ENCODE data around the gene NSMCE1.
A peak's percentile ranks its signal among the peaks of the same experiment; 100 is the strongest.
"Not testable (repeated sequence)": the region's sequence is repeated elsewhere in the genome, so short reads cannot be mapped to it uniquely, and the experiment has no call there.

Gene NSMCE1

DNA sequence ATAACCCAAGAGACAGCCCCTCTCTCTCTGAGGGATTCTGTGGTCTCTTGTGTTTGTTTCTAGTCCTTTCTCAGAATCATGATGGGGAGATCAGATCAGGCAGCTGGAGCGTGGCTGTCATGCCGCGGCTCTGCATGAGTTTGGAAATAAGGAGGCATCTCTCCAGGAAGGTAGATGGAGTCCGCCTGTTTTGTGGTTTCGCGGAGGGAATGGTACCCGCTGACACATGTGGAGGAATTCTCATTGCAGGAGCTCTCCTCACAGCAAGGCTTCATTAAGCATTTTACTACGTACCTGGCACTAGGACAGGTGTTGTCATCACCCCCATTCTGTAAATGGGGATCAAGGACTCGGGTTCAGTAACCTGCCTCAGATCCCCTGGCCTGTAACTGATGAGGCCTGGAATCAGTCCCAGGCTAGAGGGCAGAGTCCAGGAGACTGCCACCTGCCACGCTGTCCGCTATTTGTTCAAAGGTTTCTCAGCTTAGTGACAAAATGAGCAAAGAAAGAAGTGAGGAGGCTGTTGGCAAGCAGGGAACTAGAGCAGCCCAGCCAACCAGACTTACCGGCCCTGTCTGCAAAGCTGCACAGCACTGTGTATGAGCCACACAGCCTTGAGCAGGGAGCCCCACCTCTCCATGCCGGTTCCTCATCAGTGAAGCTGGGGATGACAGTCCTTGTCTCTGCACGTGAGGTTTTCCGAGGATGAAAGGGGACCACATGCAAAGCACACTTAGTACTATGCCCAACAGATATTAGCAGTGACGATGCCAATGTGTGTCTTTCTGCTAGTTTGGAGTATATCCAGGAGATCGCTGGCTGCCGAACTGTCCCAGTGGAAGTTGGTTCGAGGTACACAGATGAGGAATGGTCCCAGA lies 54.2 kb downstream of the NSMCE1 start:
- DNase-seq (ENCODE audit: low read depth) = no peak

DNA sequence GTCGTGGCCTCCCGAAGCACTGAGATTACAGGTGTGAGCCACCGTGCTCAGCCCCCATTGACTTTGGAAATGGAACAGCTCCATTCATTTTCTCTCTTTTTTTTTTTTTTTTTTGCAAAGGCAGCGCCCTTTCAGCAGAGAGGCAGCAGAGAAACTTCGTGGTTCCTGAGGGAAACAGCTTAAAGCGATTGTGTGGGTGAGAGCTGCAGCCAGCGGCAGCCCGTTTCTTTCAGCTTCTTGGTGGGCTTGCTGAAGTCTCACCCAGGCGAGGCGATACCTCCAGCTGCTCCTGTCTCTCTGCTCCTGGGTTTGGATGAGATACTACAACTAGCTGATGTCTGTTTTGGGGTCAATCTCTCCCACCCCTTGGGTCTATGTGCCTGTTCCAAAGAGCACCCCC lies 57.5 kb downstream of the NSMCE1 start:
- no peak for DNase-seq (ENCODE audit: low read depth)

DNA sequence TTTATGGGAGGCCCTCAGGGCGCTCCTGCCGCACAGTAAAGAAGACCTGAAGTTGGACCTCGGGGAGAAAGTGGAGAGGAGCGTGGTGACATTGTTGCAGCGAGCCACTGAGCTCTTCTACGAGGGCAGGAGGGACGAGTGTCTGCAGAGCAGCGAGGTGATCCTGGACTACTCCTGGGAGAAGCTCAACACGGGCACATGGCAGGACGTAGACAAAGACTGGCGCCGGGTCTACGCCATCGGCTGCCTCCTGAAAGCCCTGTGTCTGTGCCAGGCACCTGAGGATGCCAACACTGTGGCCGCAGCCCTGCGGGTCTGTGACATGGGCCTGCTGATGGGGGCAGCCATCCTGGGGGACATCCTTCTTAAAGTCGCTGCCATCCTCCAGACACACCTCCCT lies 58.4 kb downstream of the NSMCE1 start:
- DNase-seq (ENCODE audit: low read depth) = no peak

DNA sequence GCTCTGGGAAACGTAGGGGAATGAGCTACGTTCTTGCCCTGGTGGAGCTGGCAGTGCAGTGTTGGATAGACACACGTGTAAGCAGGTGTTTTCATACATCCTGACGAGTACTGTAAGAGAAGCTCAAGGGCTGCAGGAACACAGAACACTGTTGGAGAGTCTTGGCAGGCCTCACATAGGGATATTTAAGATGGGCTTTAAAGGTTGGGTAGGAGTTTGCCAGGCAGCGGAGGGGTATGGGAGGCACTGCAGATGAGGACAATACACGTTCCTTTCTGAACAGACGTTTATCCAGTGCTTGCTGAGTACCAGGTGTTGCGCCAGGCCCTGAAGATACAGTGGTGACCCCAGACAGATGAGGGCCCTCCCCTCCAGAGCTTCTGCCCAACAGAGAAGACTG lies 59.0 kb downstream of the NSMCE1 start:
- DNase-seq (ENCODE audit: low read depth) = no peak

DNA sequence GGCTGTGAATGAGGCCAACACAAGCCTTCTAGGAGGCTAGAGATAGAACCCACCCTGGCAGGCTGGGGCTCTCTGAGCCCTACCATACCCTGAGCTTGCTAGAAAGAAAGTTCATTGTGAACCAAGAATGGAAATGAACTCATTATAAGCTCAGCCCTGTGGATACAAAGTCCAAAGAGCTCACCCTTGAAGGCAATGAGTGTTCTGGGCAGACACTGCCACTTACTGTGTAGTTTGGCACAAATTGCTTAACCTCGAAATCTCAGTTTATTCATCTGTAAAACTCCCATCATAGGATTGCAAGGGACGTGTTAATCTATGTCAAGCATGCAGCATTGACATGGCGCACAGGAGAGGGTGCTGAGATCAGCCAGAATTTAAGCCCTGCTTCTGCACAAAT lies 59.8 kb downstream of the NSMCE1 start:
- DNase-seq (ENCODE audit: low read depth) = no peak

DNA sequence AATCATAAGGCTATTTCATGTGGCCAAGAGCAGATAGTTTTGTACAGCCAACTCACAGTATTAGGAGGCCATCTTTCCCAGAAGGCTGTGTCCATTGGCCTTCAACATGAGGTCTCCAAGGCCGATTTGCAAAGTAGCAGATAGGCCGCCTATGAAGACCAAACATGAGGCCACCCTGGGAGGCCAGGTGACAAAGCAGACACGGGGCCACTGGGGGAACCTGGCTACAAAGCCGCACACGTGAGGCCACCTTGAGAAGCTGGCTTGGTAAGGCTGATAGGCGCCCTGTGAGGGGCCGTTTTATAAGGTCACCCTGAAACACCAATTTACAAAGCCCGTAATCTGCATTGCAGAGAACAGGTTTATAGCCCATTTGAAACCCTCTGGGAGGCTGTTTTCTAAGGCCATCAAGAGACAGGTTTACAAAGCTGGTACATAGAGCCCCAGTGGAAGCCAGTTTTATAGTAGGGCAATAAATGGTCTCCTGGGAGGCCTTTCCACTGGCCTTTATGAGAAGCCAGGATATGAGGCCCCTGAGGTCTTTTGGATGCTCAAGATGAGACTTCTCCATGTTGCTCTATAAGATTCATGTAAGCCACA lies 60.4 kb downstream of the NSMCE1 start:
- DNase-seq (ENCODE audit: low read depth) = no peak

DNA sequence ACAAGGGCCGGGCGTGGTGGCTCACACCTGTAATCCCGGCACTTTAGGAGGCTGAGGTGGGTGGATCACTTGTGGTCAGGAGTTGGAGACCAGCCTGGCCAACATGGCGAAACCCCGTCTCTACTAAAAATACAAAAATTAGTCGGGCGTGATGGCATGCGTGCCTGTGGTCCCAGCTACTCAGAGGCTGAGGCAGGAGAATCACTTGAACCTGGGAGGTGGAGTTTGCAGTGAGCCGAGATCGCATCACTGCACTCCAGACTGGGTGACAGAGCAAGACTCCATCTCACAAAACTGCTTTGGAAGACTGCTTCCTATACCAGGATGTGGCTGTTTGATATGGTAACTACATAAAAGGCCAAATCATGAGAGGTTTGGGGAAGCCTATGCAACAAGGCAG lies 61.5 kb downstream of the NSMCE1 start:
- not testable (repeated sequence) for DNase-seq (ENCODE audit: low read depth)

DNA sequence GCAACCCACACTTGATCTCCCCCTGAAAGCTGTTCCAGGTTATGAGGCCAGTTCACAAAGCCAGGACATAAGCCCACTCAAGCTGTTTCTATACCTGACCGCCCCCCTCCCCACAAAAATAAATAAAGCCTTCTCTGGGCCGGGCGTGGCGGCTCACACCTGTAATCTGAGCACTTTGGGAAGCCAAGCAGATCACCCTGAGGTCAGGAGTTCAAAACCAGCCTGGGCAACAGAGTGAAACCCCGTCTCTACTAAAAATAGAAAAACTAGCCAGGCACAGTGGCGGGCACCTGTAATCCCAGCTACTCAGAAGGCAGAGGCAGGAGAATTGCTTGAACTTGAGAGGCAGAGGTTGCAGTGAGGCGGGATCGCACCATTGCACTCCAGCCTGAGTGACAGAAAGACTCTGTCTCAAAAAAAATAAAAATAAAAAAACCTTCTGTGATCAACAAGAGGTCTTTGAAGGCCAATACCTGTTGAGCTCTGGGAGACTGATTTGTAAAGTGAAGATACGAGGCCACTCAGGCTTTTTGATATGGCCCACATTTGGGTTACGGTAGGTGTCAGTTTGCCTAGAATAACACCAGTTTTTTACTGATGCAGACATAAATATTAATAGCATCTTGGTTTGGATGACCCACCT lies 63.0 kb downstream of the NSMCE1 start:
- no peak for DNase-seq (ENCODE audit: low read depth)

DNA sequence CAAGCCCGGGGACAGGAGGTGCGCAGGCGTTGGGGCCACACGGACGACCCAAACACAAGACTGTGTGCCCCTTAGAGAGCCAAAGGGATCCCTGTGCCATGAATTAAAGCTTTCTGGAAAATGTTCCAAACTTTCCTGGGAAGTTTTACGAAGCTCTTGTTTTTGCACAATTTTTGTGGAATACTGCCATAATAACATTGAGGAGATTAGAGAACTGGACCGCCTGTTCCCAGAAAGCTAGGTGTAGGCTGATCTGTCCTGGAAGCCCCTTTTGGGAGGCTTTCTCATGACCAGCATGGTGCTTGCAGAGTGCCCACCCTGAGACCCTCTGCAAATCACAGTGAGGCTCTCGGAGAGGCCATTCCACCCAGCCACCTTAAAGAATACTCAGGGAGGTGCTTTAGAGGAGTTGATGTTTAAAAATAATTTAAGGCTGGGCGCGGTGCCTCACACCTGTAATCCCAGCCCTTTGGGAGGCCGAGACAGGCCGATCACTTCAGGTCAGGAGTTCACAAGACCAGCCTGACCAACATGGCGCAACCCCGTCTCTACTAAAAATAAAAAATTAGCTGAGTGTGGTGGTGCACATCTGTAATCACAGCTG lies 64.2 kb downstream of the NSMCE1 start:
- no peak for DNase-seq (ENCODE audit: low read depth)

DNA sequence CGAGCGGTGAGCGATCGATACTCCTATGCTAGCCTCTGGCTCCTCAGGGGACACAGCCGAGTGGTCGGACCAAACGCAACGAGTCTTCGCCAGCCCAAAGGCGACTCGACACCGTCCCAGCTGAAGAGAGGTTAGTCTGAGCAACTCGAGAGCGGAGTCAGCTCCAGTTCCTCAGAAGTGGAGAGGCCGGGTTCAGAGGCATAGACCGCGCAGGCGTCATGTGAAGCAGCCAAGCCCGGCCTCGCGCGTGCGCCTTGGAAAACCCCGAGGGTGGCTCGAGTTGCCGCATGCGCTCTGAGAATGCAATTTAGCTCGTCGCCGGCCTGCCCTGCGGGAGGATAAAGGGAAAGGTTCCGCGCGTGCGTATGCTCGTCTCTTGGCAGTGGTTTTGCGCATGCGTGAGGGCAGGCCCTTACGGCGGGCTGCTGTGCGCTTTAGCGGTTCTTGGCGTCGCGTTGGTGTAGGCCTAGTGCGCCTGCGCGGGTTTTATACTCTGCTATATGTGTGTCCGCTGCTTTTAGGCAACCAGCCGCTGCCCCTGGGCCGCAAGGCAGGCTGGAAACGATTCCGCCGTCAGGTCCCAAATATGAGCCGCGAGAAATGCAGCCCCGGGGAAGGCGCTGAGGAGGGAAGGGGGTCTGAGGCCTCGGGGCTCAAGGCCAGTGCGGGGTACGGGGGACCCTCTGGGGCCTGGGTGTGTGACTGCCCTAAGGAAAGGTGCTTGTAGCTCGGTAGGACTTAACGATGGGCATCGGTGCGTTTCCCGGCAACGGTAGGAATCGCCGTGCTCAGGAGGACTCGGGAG lies 64.9 kb downstream of the NSMCE1 start, which contains the start of gene KDM8:
Gene KDM8 (plus strand): TSS at position 20 of the 805 bp plus-strand sequence. CDS start 6,598 bp downstream, outside the sequence.
- DNase-seq (ENCODE audit: low read depth) = peak; percentile 95

DNA sequence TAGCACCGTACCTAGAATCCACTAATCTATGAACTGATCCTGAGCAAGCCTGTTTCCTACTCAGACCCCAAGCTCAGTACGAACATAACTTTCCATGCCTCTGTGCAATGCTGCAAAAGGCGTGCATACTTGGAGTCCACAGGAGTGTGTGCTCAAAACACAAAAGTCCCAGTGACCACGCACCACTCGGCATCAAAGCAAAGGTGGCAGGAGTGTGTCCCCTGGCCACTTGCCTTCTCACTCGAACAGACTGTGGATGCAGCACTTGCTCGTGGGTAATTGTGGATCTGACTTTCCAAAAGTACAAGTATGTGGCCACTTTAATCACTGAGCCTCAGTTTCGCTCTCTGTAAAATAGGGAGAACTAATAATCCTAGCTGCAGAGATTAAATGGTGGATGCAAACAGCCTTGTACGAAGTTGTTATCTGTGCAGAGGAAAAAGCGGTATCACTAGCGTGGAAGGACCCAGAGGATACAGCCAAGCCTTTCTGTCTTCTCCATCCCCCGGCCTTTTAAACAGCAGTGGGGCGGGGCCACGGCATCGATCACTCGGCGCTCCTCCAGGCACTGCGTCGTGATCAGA lies 65.6 kb downstream of the NSMCE1 start:
- no peak for DNase-seq (ENCODE audit: low read depth)

DNA sequence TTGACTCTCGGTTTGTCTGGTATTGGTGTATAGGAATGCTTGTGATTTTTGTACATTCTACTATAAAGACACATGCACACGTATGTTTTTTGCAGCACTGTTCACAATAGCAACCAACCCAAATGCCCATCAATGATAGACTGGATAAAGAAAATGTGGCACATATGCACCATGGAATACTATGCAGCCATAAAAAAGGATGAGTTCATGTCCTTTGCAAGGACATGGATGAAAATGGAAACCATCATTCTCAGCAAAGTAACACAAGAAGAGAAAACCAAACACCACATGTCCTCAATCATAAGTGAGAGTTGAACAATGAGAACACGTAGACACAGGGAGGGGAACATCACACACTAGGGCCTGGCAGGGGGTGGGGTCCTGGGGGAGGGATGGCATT lies 67.7 kb downstream of the NSMCE1 start:
- DNase-seq (ENCODE audit: low read depth) = not testable (repeated sequence)

DNA sequence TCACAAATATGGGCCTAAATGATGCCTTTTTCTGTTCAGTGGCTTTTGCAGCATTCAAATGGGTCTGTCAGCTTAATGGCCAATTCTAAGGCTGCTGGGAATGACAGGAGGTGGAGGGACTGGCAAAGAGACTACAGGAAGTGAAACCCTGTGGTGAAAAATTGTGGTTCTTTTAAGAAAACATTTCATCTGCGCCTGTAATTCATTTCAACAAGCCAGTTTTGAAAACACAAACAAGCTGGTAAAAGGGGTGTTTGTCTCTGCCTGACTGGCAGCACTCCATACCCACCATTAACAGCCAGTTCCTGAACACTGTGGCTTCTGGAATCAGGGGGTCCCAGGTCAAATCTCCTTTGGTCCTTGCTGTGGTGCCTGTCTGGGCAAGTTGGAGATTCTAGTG lies 68.8 kb downstream of the NSMCE1 start:
- no peak for DNase-seq (ENCODE audit: low read depth)

DNA sequence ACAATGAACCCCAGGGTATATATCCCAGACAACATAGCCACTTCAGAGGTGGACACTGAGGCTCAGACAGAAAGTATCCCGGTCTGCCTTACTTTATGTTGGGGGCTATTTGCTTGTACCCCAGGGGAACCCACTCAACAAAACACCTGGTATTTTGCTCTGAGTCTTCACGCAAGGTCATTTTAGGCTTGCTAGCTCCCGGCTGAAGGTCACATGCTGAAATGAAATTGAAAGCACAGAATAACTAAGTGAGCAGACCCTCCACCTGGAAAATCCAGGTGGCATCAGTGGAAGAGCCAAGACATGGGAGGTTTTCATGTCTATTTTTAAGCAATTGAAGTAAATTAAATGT lies 69.4 kb downstream of the NSMCE1 start:
- no peak for DNase-seq (ENCODE audit: low read depth)

DNA sequence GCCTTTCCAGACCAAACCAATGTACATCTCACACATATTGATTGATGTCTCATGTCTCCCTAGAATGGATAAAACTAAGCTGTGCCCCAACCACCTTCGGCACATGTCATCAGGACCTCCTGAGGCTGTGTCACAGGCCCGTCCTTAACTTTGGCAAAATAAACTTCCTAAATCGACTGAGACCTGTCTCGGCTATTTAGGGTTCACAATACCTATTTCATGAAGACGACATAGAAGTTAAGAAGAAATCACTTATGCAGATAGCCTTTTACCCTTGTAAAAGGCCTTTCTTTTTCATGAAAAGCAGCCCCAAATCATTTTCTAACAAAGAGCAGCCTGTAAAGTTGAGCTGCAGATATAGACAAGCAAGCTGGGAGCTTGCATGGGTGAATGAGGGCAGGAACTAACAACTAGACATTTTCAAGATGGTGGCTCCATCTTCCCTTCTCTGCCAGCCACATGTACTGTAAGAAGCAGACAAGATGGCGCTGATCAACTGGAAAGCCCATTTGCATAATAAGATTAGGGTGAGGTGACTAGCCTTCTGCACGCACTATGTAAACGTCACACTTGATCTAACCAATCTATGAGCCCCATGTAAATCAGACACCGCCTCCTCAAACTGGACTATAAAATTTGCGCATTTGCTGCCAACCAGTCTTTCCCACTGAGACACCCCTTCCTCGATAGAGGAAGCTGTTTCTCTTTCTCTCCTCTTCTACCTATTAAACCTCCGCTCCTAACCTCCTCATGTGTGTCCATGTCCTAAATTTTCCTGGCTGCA lies 69.9 kb downstream of the NSMCE1 start:
- DNase-seq (ENCODE audit: low read depth) = no peak

DNA sequence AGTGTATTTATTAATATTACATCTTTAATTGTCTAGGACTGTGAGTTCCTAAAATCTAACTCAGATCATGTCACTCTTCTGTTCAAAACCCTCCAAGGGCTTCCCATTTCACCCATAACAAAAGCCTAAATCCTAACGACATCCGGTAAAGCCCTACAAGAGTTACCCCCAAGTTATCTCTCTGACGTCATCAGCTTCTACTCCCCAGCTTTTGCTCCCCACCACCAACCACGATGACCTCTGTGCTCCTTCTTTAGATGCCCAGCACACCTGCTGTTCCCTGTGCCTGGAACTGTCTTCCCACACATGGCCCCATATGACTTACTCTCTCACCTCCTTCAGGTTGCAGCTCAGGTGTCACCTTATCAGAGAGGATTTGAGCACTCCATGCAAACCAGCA lies 71.6 kb downstream of the NSMCE1 start:
- DNase-seq (ENCODE audit: low read depth) = no peak

DNA sequence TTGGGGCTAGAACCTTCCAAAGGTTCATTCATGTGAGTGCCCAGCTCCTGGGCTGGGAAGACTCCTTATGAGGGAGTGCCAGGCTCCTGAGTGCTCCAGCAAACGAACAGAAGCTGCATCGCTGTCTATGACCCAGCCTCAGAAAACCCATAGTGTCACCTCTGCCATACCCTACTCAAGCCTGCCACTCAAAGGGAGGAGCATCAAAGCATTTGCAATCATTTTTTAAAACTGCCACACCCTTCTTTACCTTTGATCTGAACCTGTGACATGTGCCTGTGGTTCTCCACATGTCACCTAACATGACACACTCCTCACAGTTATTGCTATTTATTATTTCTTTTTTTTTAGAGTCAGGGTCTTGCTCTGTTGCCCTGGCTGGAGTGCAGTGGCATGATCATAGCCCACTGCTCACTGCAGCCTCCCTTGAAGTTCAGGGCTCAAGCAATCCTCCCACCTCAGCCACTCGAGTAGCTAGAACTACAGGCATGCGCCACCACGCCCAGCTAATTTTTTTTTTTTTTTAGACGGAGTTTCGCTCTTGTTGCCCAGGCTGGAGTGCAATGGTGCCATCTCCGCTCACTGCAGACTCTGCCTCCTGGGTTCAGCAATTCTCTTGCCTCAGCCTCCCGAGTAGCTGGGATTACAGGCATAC lies 72.5 kb downstream of the NSMCE1 start:
- no peak for DNase-seq (ENCODE audit: low read depth)

DNA sequence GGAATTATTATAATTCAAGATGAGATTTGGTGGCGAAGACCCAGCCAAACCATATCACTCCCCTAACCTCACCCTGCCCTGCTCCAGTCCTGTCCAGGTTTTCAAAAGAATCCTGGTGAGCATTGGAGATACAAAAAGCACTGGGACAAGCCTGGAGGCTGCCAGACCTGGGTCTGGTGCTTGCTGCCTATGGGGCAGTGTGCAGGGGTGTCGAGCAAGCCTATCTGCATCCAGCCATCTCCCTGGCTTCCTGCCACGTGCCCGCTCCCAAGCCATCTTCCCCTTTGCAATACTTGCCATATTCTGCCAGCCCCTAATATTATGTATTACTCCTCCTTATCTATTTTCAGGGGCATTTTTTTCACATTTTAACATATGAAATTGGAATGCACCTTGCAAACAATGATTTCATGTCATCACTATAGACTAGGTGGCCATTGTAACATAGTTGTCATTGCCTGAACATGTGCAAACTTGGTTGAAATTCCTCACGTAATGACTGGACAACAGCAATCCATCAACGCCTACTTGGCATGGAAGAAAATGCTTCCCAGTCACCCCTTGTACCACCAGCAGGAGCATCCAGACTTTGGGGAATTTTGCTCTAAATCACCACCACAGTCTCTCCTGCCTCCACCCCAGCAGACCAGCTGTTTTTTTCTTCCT lies 73.4 kb downstream of the NSMCE1 start:
- no peak for DNase-seq (ENCODE audit: low read depth)

DNA sequence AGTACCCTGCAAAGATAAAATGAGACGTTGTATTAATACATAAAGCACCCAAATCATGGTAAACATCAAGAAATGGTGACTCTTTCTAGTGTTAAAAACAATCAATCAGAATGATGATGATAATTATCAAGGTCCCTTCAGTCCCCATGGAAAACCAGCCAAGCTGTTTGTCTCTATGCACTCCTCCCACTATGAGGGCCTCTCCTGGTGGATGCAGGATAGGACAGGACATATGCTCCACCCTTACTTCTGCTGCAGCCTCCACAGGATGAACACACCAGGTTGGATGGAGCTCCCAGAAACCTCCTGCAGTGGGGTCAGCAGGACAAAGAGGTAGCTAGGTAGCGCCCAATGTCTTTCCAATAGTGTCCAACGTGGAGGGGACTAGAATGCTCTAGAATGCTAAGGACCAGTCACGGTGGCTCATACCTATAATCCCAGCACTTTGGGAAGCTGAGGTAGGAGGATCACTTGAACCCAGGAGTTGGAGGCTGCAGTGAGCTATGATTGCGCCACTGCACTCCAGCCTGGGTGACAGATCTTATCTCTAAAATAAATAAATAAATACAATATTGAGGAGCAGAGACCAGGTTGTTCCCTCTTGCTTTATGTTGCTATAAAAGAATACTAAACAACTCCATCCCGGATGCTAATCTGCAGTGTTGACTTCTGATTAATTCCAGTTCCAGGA lies 75.1 kb downstream of the NSMCE1 start:
- DNase-seq (ENCODE audit: low read depth) = no peak
